Measurements from ENCODE around the gene CLDN1. TPM values are rescaled to one million over a fixed set of nuclear protein-coding genes. Genes with fewer than 3 reads are reported as not detected.
"Not testable (repeated sequence)": the region's sequence is repeated elsewhere in the genome, so short reads cannot be mapped to it uniquely, and the experiment has no call there.

Gene CLDN1
- total and polyA plus RNA-seq, 2 of the 8 experiments (the other 6 are each of a cell fraction or from before 2014, with no cell fraction given): 3.1 to 6.1 TPM

DNA sequence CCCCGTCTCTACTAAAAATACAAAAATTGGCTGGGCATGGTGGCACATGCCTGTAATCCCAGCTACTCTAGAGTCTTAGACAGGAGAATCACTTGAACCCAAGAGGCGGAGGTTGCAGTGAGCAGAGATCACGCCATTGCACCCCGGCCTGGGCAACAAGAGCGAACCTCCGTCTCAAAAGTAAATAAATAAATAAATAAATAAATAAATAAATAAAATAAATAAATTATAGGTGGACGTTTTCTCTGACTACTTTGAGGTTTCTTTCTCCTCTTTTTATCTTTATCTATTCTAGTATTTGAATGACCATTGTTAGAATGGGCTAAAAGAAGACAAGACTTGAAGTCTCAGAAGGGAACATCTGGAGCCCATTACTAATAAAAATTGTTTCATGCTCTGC is 54.8 kb downstream of the CLDN1 start:
- H2BK15ac ChIP-seq (ENCODE audit: low read length); POLR2A ChIA-PET (ENCODE audit: partially characterized antibody); H3K27me3 ChIP-seq (replicated peaks in 1 of 4; ENCODE audit: control insufficient read depth in 3 of 4, extremely low read depth in 1 of 4, insufficient read depth in 3 of 4, low read length in 3 of 4); H2BK20ac ChIP-seq (ENCODE audit: low read length); H2BK120ac ChIP-seq (replicated peaks; ENCODE audit: low read depth, low read length); H3K9ac ChIP-seq (replicated peaks in 1 of 4; ENCODE audit: extremely low read depth in 1 of 4, low read depth in 3 of 4, low read length in 3 of 4); H2AFZ ChIP-seq (ENCODE audit: low read length); H2BK5ac ChIP-seq (ENCODE audit: low read depth, low read length); H3K23ac ChIP-seq (ENCODE audit: insufficient read length); H3K36me3 ChIP-seq (ENCODE audit: control insufficient read depth in 2 of 4, insufficient read depth in 4 of 4, low read length in 3 of 4); H3K4me1 ChIP-seq (replicated peaks in 1 of 4; ENCODE audit: control insufficient read depth in 3 of 4, insufficient read depth in 4 of 4, low read length in 3 of 4); FAIRE-seq; H3K4me3 ChIP-seq (ENCODE audit: extremely low read depth in 1 of 4, insufficient read depth in 2 of 4, low read depth in 3 of 4, low read length in 4 of 4); H2AK5ac ChIP-seq (ENCODE audit: low read depth, low read length); H3K4me2 ChIP-seq (ENCODE audit: insufficient read depth in 1 of 2, low read depth in 2 of 2, low read length in 2 of 2); H4K8ac ChIP-seq (ENCODE audit: extremely low read depth, insufficient read depth, low read length); H4K91ac ChIP-seq (replicated peaks; ENCODE audit: insufficient read length, low read length); H3K79me1 ChIP-seq (ENCODE audit: low read depth, low read length); H4K5ac ChIP-seq (ENCODE audit: insufficient read length, low read depth, low read length); DNase-seq (ENCODE audit: low read depth in 1 of 2, low spot score in 2 of 2); H4K20me1 ChIP-seq (replicated peaks in 1 of 2; ENCODE audit: control insufficient read depth in 1 of 2, insufficient read depth in 2 of 2, low read length in 2 of 2); H3K56ac ChIP-seq (replicated peaks; ENCODE audit: insufficient read length, low read depth, low read length); H3K27ac ChIP-seq (ENCODE audit: low read depth, low read length); H3K23me2 ChIP-seq (ENCODE audit: low read depth, low read length); H3K4ac ChIP-seq (replicated peaks; ENCODE audit: insufficient read length, low read depth, low read length); H3K14ac ChIP-seq (ENCODE audit: insufficient read length); H2BK12ac ChIP-seq (ENCODE audit: low read depth, low read length); H3K9me3 ChIP-seq (ENCODE audit: insufficient read depth in 2 of 2, low read depth in 1 of 2, low read length in 1 of 2); H3K18ac ChIP-seq (ENCODE audit: extremely low read depth, low read length); H3K79me2 ChIP-seq (ENCODE audit: control insufficient read depth in 1 of 2, insufficient read depth in 2 of 2, low read length in 2 of 2): not testable (repeated sequence)
- CTCF ChIA-PET (ENCODE audit: partially characterized antibody): interaction anchor here (1.6 kb wide), 1 partner anchor 43 kb away, joined by 4 read pairs; no protein-coding TSS in a partner anchor
- WGBS, 2 experiments (ENCODE audit: extremely low coverage in 1 of 2, insufficient coverage in 1 of 2, insufficient read length in 1 of 2, insufficient replicate concordance in 2 of 2, low coverage in 1 of 2, low lambda C conversion rate in 2 of 2, missing lambda C conversion rate in 1 of 2): 88% methylated on average over 7 of the region's 7 CpGs; no CpG with 5 or more reads in 1 of the 2 experiments

All from H1 (cell line).